GM19351 (cell line): ENCODE measurements around the gene SPATA16.

Source experiments
- ATAC-seq: cut with Tn5 transposase; IDR thresholded peaks from one replicate; pipeline ENCODE4 v1.9.1; 2021; ENCODE audit warnings: mild to moderate bottlenecking, moderate library complexity; ENCODE audit not compliant: unreplicated experiment

The SPATA16 gene

GRCh38 chr3:172844428-172844827 is 296.6 kb downstream of the SPATA16 start:
- ATAC-seq, result no peak

GRCh38 chr3:172840913-172841312 is 300.1 kb downstream of the SPATA16 start:
- no peak for ATAC-seq

GRCh38 chr3:172840463-172840862 is 300.6 kb downstream of the SPATA16 start:
- ATAC-seq, result no peak

GRCh38 chr3:172839679-172840078 is 301.4 kb downstream of the SPATA16 start:
- no peak for ATAC-seq
